ENCODE measurements around the gene AGMAT.

AGMAT gene

DNA sequence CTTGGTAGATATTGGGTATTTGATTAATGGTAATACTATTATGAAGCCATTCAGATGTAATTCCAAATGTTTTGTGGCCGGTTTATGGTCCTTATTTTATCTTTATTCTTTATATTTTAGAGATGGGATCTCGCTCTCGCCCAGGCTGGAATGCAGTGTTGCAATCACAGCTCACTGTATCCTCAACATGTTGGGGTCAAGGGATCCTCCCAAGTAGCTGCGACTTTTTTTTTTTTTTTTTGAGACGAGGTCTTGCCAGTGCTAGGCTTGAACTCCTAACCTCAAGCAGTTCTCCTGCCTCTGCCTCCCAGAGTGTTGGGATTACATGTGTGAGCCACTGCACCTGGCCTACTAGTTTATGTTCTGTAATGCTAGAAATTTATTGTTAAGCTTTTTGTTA lies 37.1 kb upstream of the AGMAT start:
- Histone ChIP-seq H3K9me3 (ENCODE audit: control insufficient read depth, insufficient read depth, low read length) (no peaks in the 10 kb centered on the region), H3K36me3 (ENCODE audit: control insufficient read depth, insufficient read depth, low read length) (peaks cover 22% of the 10 kb centered on the region), H3K9ac (ENCODE audit: low read depth, low read length) (no peak overlapping the region), H3K4me3 (ENCODE audit: low read depth, low read length) (no peak overlapping the region), H3K4me1 (ENCODE audit: control insufficient read depth, insufficient read depth, low read length) (peaks cover 6% of the 10 kb centered on the region), H3K27me3 (ENCODE audit: control insufficient read depth, insufficient read depth, low read length) (no peaks in the 10 kb centered on the region), H3K27ac (ENCODE audit: low read depth, low read length) (no peak overlapping the region)

DNA sequence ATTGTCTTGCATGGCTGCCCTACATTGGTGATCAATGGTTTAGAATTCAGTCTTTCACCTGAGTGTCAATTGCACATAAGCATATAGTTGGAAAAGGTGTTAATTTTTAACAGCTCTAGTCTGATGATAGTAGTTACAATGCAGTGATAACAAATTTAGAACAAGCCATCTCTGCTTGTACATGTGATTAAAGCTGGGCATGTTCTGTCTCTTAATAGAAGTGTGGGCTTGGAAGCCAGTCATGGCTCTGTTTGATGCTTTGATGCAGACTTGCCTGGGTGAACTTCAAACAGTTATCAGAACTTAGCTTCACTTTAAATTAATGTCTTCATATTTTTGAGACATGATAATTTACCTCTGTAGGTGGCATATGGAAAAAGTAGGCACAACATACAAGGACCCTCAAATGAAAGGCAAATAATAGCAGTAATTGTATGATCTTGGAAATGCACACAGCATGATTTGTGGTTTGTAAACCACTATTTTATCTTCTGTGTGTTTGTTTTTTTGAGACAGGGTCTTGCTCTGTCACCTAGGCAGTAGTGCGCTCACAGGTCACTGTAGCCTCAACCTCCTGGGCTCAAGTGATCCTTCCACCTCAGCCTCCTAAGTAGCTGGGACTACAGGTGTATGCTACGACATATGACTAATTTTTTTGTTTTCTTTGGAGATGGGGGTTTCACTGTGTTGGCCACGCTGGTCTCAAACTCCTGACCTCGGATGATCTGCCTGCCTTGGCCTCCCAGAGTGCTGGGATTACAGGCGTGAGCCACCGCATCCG lies 36.2 kb upstream of the AGMAT start:
- Histone ChIP-seq H3K9ac (ENCODE audit: low read depth, low read length) (no peak overlapping the region), H3K36me3 (ENCODE audit: control insufficient read depth, insufficient read depth, low read length) (peaks cover 14% of the 10 kb centered on the region; the same call in 1 of the 2 replicates), H3K27ac (ENCODE audit: low read depth, low read length) (no peak overlapping the region), H3K27me3 (ENCODE audit: control insufficient read depth, insufficient read depth, low read length) (no peaks in the 10 kb centered on the region), H3K4me1 (ENCODE audit: control insufficient read depth, insufficient read depth, low read length) (peaks cover 10% of the 10 kb centered on the region), H3K4me3 (ENCODE audit: low read depth, low read length) (no peak overlapping the region), H3K9me3 (ENCODE audit: control insufficient read depth, insufficient read depth, low read length) (no peaks in the 10 kb centered on the region)

DNA sequence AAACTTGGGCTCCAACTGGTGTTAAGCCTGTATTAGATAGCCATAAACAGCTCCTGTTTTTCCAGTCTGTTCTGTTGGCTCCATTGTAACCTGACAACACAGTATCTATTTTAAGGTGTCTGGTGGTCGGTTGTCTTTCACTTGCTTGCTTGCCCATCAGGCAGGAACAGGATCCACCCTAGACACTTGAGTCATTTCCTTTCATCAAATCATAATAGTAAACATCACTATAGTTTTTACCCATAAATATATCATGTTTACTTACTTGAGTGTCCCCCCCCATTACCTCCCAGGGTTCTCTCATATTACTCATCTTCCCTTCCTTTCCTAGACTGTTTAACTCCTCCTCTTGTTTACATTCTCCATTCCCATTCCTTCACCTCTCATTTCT lies 35.3 kb upstream of the AGMAT start:
- H3K27ac ChIP-seq (ENCODE audit: low read depth, low read length), result peak overlapping the region; percentile 47
- peaks cover 10% of the 10 kb centered on the region for H3K4me1 ChIP-seq (ENCODE audit: control insufficient read depth, insufficient read depth, low read length)
- no peak overlapping the region for H3K4me3 ChIP-seq (ENCODE audit: low read depth, low read length)
- peaks cover 14% of the 10 kb centered on the region; the same call in 1 of the 2 replicates for H3K36me3 ChIP-seq (ENCODE audit: control insufficient read depth, insufficient read depth, low read length)
- no peak overlapping the region for H3K9ac ChIP-seq (ENCODE audit: low read depth, low read length)
- H3K27me3 ChIP-seq (ENCODE audit: control insufficient read depth, insufficient read depth, low read length), result no peaks in the 10 kb centered on the region
- no peaks in the 10 kb centered on the region for H3K9me3 ChIP-seq (ENCODE audit: control insufficient read depth, insufficient read depth, low read length)

DNA sequence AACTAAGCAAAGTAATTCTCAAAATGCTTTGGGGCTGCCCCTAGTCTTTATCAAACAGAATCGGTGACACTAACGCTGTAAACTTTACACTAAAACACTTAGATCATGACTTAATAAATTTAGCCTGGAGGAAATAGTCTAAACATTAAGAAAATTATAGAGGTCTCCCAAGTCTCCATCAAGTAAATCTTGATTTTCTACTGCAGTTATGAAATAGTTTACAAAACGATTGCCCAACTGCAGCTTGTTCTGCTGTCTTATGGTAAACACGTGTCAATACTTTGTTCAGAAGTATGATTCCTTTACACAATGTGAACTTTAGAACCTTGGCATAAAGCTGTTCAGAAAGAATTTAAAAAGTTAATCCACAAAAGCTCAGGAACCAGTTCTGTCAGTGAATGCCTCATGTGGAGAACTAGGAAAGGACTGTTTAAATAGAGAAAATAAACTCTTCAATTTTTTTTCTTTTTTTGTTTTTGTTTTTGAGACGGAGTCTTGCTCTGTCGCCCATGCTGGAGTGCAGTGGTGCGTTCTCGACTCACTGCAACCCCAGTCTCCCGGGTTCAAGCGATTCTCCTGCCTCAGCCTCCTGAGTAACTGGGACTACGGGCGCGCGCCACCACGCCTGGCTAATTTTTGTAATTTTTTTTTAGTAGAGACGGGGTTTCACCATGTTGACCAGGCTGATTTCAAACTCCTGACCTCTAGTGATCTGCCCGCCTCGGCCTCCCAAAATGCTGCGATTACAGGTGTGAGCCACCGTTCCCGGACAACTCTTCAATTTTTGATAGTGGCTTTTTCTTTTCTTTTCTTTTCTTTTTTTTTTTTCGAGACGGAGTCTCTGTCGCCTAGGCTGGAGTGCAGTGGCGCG lies 34.0 kb upstream of the AGMAT start:
- H3K27ac ChIP-seq (ENCODE audit: low read depth, low read length), result peak overlapping the region; percentile 93
- peak overlapping the region; percentile 89 for H3K9ac ChIP-seq (ENCODE audit: low read depth, low read length)
- no peaks in the 10 kb centered on the region for H3K27me3 ChIP-seq (ENCODE audit: control insufficient read depth, insufficient read depth, low read length)
- H3K9me3 ChIP-seq (ENCODE audit: control insufficient read depth, insufficient read depth, low read length), result no peaks in the 10 kb centered on the region
- peak overlapping the region; percentile 96 for H3K4me3 ChIP-seq (ENCODE audit: low read depth, low read length)
- H3K36me3 ChIP-seq (ENCODE audit: control insufficient read depth, insufficient read depth, low read length), result peaks cover 14% of the 10 kb centered on the region; the same call in 1 of the 2 replicates
- H3K4me1 ChIP-seq (ENCODE audit: control insufficient read depth, insufficient read depth, low read length), result peaks cover 10% of the 10 kb centered on the region

GRCh38 chr1:15618077-15618654 lies 33.3 kb upstream of the AGMAT start:
- Histone ChIP-seq H3K36me3 (ENCODE audit: control insufficient read depth, insufficient read depth, low read length) (peaks cover 14% of the 10 kb centered on the region; the same call in 1 of the 2 replicates), H3K9ac (ENCODE audit: low read depth, low read length) (peak overlapping the region; percentile 89), H3K27ac (ENCODE audit: low read depth, low read length) (peak overlapping the region; percentile 93), H3K27me3 (ENCODE audit: control insufficient read depth, insufficient read depth, low read length) (no peaks in the 10 kb centered on the region), H3K4me1 (ENCODE audit: control insufficient read depth, insufficient read depth, low read length) (peaks cover 10% of the 10 kb centered on the region), H3K4me3 (ENCODE audit: low read depth, low read length) (peak overlapping the region; percentile 96), H3K9me3 (ENCODE audit: control insufficient read depth, insufficient read depth, low read length) (no peaks in the 10 kb centered on the region)

- Histone ChIP-seq H3K27me3 (ENCODE audit: control insufficient read depth, insufficient read depth, low read length) (no peaks in the 10 kb centered on the region), H3K9ac (ENCODE audit: low read depth, low read length) (peak within 1 kb of the TSS; percentile 89), H3K27ac (ENCODE audit: low read depth, low read length) (peak within 1 kb of the TSS; percentile 93)
Measured at GRCh38 chr1:15617173-15618076, 32.6 kb upstream of the AGMAT start, which contains the start of gene DDI2. Gene DDI2, plus strand, starts transcription at chr1:15617458. Its CDS starts 213 bp downstream, at chr1:15617671.

DNA sequence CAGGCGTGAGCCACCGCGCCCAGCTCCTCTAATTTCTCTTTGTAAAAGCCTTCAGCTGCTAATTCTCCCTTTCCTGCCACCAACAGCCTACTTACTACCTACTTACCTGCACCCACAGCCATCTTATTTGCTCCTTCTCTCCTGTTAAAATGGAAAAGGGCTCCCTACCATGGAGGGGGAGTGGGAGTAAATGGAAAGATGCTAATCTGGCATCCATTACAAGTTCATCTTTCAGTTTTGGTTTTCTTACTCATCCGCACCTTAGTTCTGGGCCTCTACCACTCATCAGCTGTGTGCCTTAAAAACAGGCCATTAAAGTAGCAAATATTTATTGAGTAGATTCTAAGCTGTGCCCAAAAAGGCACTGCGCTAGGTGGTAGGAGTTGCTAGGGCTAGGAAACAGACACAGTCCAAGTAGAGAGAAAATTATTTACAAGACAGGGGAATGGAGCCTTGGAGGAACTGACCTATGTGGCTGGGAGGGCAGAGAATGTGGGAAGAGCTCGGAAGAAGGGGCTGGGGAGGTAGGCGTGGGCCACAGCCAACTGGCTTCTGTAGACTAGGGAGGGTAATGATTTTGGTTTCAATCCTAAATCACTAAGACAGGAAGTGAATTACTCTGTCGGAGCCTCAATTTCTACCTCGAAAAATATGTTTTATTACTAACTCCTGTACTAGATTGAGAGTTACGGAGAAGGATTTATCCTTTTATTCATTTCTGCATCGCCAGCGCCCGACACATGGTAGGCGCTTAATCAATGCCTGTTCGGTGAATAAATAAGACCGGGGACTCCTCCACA lies 31.7 kb upstream of the AGMAT start:
- Histone ChIP-seq H3K9me3 (ENCODE audit: control insufficient read depth, insufficient read depth, low read length) (no peaks in the 10 kb centered on the region), H3K27ac (ENCODE audit: low read depth, low read length) (peak overlapping the region; percentile 86), H3K4me3 (ENCODE audit: low read depth, low read length) (peak overlapping the region; percentile 96), H3K9ac (ENCODE audit: low read depth, low read length) (peak overlapping the region; percentile 22; the same call in 1 of the 2 replicates), H3K36me3 (ENCODE audit: control insufficient read depth, insufficient read depth, low read length) (peaks cover 14% of the 10 kb centered on the region; the same call in 1 of the 2 replicates), H3K27me3 (ENCODE audit: control insufficient read depth, insufficient read depth, low read length) (no peaks in the 10 kb centered on the region), H3K4me1 (ENCODE audit: control insufficient read depth, insufficient read depth, low read length) (peaks cover 10% of the 10 kb centered on the region)

More at GRCh38 chr1:15617173-15618076, 32.6 kb upstream of the AGMAT start, which contains the start of gene DDI2:
- Histone ChIP-seq H3K9me3 (ENCODE audit: control insufficient read depth, insufficient read depth, low read length) (no peaks in the 10 kb centered on the region), H3K4me3 (ENCODE audit: low read depth, low read length) (peak within 1 kb of the TSS; percentile 96), H3K4me1 (ENCODE audit: control insufficient read depth, insufficient read depth, low read length) (peaks cover 10% of the 10 kb centered on the region), H3K36me3 (ENCODE audit: control insufficient read depth, insufficient read depth, low read length) (peaks cover 14% of the 10 kb centered on the region; the same call in 1 of the 2 replicates)

DNA sequence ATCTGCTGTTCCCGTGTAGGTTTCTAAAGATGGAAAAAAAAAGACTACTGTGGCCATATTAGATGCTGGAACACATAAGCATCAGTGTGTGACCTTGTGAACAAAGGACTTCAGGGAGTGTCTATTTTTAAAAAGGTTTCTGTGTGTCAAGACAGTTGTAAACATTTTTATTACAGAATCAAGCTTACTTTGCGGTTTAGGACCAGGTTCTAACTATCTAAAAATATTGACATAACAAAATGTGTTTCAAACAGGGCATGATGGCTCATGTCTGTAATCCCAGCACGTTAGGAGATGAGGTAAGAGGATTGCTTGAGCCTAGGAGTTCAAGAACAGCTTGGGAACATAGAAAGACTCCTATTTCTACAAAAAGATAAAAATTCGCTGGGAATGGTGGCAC lies 25.3 kb upstream of the AGMAT start:
- Histone ChIP-seq H3K4me1 (ENCODE audit: control insufficient read depth, insufficient read depth, low read length) (no peaks in the 10 kb centered on the region), H3K9ac (ENCODE audit: low read depth, low read length) (no peak overlapping the region), H3K36me3 (ENCODE audit: control insufficient read depth, insufficient read depth, low read length) (no peaks in the 10 kb centered on the region), H3K27me3 (ENCODE audit: control insufficient read depth, insufficient read depth, low read length) (no peaks in the 10 kb centered on the region), H3K27ac (ENCODE audit: low read depth, low read length) (no peak overlapping the region), H3K9me3 (ENCODE audit: control insufficient read depth, insufficient read depth, low read length) (no peaks in the 10 kb centered on the region), H3K4me3 (ENCODE audit: low read depth, low read length) (no peak overlapping the region)

GRCh38 chr1:15609631-15610030 lies 24.8 kb upstream of the AGMAT start:
- Histone ChIP-seq H3K36me3 (ENCODE audit: control insufficient read depth, insufficient read depth, low read length) (no peaks in the 10 kb centered on the region), H3K27ac (ENCODE audit: low read depth, low read length) (no peak overlapping the region), H3K4me3 (ENCODE audit: low read depth, low read length) (no peak overlapping the region), H3K9me3 (ENCODE audit: control insufficient read depth, insufficient read depth, low read length) (no peaks in the 10 kb centered on the region), H3K27me3 (ENCODE audit: control insufficient read depth, insufficient read depth, low read length) (no peaks in the 10 kb centered on the region), H3K9ac (ENCODE audit: low read depth, low read length) (no peak overlapping the region), H3K4me1 (ENCODE audit: control insufficient read depth, insufficient read depth, low read length) (no peaks in the 10 kb centered on the region)

Measured in HUES48 (cell line).